NCI-H1694 treated with DMSO at 0.1 percent for 48 hours (cell line): ENCODE measurements around the gene ANGEL1.

Experiments
- DNase-seq: peaks from one replicate; lab custom pipeline; 2025; lab: John Stamatoyannopoulos, UW

ANGEL1 gene

GRCh38 chr14:76814726-76815645, 2.3 kb upstream of the ANGEL1 start:
- DNase-seq = no peak

DNA sequence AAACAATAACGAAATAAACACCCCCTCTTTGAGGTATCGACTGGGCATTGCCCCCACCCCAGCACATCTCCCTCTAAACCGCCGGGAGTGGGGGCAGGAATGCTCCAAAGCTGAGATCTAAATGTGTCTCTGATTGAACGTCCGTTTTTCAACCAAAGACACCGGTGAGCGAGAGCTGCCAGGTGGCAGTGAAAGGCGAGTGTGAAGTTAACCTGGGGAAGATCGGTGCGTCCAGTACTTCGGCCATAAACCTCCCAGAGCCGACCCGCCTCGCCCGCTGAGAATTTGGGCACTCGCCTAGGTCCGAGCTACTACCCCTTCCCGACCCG, 625 bp downstream of the ANGEL1 start:
- DNase-seq = no peak

GRCh38 chr14:76811561-76811960, 1.1 kb downstream of the ANGEL1 start:
- DNase-seq = no peak

- DNase-seq = peak; percentile 66
These were observed 1.7 kb downstream of the ANGEL1 start for GRCh38 chr14:76810953-76811400.

DNA sequence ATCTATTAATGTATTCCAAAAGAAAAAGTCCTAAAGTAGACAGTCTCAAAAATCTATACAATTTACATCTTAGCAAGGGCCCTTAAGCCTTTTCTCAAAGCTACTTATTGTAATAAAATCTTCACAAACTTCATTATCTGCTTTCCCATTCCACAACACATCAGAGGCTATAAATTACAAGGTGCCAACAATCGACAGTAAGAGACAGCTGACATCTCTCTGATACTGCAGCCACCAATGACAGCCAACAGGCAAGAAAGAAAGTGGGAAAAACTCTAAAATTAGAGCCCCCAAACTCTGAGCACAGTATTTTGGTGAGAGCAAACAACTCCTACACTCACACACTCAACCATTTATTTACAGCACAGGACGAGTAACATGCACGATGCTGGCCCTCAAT, 2.2 kb downstream of the ANGEL1 start:
- no peak for DNase-seq

DNA sequence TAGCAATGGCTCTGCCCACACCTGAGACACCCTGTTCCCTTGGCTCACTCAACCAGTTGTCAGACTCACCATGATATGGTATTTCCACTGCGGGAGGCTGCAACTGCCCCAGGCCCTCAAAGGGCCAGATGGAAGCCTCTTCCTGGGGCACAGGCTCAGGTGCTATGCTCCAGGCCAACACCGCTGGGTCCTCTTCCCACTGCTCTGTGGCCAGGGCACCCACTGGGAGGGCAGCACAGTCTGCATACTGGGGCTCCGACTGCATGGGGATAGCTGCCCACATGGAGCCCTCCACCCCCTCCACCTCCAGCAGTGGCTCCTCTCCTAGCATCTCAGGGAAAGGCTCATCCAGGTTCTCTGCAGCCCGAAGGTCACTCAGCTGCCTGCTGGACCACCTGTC, 3.7 kb downstream of the ANGEL1 start:
- DNase-seq = no peak

- DNase-seq = no peak
These were observed 4.7 kb downstream of the ANGEL1 start for GRCh38 chr14:76808011-76808410.

GRCh38 chr14:76806446-76806845, 6.2 kb downstream of the ANGEL1 start:
- DNase-seq = no peak

- DNase-seq = no peak
These were observed 18.7 kb downstream of the ANGEL1 start for GRCh38 chr14:76793956-76794355.

DNA sequence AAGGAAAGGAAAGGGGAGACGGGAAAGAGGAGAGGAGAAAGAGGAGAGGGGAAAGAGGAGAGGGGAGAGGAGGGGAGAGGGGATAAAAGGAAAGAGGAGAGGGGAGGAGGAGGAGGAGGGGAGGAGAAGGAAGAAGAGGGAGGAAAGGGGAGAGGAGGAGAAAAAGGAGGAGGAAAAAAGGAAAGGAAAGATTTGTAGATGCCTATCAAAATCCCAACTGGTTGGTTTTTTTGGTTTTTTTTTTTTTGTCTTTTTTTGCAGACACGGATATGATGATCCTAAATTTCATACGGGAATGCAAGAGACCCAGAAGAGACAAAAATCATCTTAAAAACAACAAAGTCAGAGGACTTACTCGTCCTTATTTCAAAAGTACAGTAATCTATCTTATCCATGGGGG, 19.4 kb downstream of the ANGEL1 start:
- no peak for DNase-seq

DNA sequence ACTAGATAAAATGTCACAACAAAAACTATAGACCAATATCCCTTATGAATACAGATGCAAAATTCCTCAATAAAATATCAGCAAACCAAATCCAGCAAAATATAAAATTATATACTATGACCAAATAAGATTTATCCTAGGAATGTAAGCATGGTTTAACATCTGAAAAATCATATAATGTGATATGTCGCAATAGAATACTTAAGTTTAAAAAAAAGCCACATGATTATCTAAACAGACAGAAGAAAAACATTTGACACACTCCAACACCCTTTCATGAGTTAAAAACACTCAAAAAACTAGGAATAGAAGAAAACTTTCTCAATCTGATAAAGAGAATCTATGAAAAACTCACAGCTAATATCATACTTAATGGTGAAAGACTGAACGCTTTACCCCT, 20.3 kb downstream of the ANGEL1 start:
- no peak for DNase-seq

GRCh38 chr14:76786601-76787000, 26.1 kb downstream of the ANGEL1 start:
- peak; percentile 91 for DNase-seq

DNA sequence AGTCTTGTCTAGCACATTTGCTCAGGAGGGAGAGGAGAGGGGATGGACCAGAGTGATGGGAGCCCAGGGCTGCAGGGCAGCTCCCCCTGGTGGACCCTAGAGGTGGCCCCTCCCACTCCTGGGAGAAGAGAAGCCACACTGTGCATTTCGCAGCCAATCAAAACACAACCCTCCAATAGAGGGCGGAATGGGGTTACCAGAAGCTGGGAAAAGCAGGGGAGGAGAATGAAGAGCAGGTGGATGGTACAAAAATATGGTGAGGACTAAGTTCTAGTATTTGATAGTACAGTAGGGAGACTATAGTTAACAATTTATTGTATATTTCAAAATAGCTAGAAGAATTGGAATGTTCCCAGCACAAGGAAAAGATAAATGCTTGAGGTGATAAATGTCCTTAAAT, 27.8 kb downstream of the ANGEL1 start:
- DNase-seq = peak; percentile 98

DNA sequence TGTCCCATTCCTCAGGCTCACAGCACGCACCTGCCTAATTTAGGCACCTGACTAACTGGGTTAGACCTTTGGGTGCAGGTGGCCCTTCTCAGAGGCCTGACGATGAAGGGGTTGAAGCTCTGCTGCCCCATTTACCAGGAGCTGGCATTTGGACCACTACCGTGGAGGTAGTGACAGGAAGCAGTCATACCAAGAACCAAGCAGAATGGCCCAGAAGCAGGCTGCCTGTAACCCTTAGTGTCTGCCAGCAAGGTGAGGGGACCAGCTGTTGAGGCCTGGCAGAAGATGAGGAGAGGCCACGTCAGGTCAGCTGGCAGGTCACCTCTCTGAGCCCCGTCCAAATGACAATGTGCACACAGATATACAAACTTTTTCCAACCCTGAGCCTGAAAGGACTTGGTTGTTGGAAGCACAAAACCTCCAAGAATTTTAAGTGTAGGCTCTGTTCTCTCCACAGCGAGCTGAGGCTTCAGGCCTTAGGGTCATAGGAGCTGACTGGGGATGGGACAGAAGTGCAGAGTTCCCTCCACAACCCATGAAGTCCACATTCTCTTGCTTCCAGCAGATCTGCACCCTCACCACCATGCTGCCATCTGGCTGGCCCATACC, 28.3 kb downstream of the ANGEL1 start:
- DNase-seq = no peak

DNA sequence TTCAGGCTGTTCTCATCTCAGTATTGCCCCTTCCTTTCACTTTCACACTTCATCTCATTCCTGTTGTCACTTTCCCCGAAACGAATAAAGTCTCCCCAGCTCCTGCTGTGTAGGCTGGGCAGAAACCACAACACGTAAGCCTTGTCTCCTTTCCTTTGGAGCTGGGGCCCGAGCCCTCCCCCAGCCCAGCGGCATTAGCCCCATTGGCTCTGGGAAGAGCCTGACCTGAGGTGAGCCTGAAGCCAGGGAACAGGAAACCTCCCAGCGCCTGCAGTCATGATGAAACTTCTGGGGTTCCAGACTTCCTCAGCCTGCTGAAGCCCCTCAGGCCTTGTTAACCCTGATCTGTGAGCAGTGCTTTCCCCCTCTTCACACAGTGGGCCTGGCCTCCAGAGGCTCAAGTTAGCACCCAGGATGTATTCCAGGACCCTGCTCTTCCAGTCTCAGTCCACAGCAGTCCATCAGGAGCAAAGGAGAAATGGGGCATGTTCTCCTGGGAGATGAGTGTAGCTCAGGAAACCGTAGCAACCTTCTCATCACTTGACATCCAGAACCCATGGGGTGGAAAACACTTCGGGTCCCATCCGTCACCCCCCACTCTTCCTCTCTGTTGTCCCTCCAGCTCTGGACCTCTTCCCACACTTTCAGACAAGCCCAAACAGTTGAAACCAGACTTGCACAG, 29.7 kb downstream of the ANGEL1 start:
- no peak for DNase-seq

GRCh38 chr14:76782115-76782884, 30.4 kb downstream of the ANGEL1 start:
- DNase-seq = no peak

- DNase-seq = no peak
These were observed 31.0 kb downstream of the ANGEL1 start for GRCh38 chr14:76781648-76782051.

DNA sequence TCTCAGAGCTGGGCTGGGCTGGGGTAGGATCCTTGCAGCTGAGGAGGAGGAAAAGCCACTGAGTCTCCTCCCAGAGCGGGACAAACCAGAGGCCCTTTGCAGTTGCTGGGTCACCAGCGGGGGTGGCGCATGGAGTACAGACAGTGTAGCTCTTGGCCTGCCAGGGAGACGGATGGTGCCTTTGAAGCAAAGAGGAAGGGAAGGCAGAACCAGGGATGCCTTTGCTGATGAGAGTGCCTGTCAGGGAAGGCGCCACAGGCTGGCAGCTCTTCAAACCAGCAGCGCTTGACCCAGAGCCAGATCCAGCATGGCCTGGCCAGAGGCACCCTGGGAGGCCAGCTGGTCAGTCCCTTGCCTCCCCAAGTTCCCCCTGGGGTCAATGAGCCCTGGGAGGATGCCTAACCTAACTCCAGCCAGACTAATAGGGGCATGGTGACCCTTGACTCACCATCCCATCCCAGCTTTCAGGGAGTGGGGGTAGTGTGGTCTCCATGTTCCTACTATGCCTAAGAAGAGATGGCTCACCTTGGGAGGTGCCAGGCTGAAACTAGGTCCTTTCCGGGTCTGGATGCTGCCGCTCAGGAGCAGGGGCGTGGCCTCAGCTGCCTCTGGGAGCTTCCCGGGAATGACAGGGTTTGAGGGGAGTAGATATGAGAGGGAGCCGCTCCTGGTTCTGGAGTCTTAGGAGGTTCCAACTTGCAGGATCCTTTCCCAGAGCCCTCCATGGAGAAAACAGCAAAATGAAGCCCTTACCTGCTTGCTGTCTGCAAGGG, 31.6 kb downstream of the ANGEL1 start:
- DNase-seq = no peak

DNA sequence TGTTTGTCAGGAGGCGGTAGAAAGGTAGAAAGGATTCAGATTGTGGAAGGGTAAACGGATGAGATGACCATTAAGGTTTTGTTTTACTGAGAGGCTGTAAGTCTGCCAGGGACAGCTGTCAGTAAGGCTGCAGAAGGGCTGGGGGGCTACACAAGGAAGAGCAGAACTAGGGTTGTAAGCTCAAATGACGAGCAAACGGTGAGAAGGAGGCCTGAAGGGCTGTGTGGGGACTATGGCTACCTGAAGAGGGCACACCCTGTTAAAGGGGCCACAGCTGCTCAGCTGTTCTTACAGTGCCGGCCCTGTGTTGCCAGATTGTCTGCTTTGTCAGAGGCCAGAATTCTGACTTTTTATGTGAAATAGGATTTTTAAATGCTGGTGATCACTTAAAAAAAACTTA, 32.3 kb downstream of the ANGEL1 start:
- no peak for DNase-seq

- DNase-seq = no peak
These were observed 32.7 kb downstream of the ANGEL1 start for GRCh38 chr14:76780058-76780345.

DNA sequence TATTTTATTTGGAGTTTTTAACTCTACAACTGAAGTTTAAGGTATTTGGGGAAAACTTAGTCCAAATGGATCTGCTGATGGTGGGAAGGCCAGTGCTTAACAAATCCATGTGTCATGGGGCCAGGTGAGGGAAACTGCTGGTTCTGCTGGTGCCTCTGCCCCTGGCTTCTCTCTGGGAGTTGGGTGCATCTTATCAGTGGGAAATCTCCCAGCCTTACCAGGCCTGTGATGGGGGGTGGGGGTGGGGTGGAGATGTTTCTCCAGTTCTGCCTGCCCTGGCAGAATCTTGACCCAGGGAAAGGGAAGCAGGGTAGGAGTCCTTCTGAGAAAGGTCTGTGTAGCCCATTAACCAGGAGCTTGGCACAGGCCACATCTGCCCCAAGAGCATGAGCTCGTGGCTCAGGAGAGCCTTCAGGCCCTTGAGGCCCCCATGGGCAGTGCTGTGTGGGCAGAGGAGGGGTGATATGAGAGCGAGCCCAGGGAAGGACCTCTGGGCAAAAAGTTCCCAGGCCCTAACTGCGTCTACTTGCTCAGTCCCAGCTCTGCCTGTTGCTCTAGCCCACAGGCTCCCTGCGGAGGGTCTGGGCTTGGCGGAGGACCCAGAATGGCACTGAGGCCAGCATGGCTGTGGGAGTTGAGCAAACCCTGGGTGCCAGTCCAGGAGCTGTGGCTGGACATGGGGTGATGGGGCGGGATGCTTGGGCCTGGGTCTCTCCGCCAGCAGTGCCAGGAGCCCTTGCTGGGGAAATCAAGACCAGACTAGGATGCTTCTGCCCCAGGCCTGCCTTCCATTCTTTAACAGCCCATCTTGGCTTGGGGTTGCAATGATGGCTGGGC, 33.2 kb downstream of the ANGEL1 start:
- DNase-seq = no peak
